K562 (cell line): Measurements from ENCODE around the gene ABCA10. TPM values are rescaled to one million over a fixed set of nuclear protein-coding genes. Genes with fewer than 3 reads are reported as not detected.

Experiments used
- ETV6 ChIP-seq, 3 experiments: fragments of 150-350 bp in 1 of 3; sonication (generic) in 1 of 3; formaldehyde crosslinking in 1 of 3; IDR thresholded peaks; 2 replicates each; pipeline versions ENCODE4 v1.6.1 to v1.8.0; 2014 to 2022; ENCODE audit warnings: borderline replicate concordance in 2 of 3, low read depth in 2 of 3, antibody characterized with exemption in 1 of 3, low read length in 1 of 3, mild to moderate bottlenecking in 1 of 3, missing genetic modification reagents in 1 of 3
- GTF2F1 ChIP-seq: IDR thresholded peaks from 2 replicates; pipeline ENCODE4 v1.6.1; 2011; ENCODE audit warnings: low read depth, low read length, improper control_type of control experiment
- HDAC8 ChIP-seq: fragments of 450-650 bp; IDR thresholded peaks from 2 replicates; pipeline ENCODE4 v1.6.1; 2016; ENCODE audit warnings: mild to moderate bottlenecking, missing genetic modification characterization, moderate library complexity, missing compliant biosample characterization
- HMG20B ChIP-seq: fragments of 250-450 bp; sonication (Bioruptor Pico); IDR thresholded peaks from 2 replicates; pipeline ENCODE4 v1.5.0; 2021; ENCODE audit warnings: mild to moderate bottlenecking
- UBTF ChIP-seq, 2 experiments: IDR thresholded peaks; 2 replicates each; pipeline ENCODE4 v1.6.1; 2012; ENCODE audit warnings: improper control_type of control experiment in 2 of 2, low read depth in 2 of 2, low read length in 2 of 2, borderline replicate concordance in 1 of 2
- polyA plus RNA-seq, 8 experiments: library from polyadenylated mRNA; depleted of rRNA in 4 of 8; stranded (reverse) in 5 of 8; unstranded in 3 of 8; fragments of >200 nt; fragmentation: Nextera tagmentation in 2 of 8; fragmentation: Illumina TruSeq in 1 of 8; extraction: Ambion mirVana in 2 of 8; extraction: Trizol in 1 of 8; gene quantifications; 2 replicates each; pipeline versions ENCODE4 v1.2.1 to v1.2.3, GENCODE V29; 2011 to 2014; ENCODE audit warnings: inconsistent platforms in 1 of 8, missing spikeins in 1 of 8
- total RNA-seq, 7 experiments: library from RNA; depleted of rRNA in 6 of 7; stranded (reverse); fragments of >200 nt in 6 of 7; fragmentation: Illumina TruSeq in 2 of 7; extraction: Trizol in 2 of 7; gene quantifications; 2 replicates each; pipeline versions ENCODE4 v1.2.1 to v1.2.3, GENCODE V29; 2011 to 2021; ENCODE audit warnings: low replicate concordance in 1 of 7
- TF ChIP-seq, protein P1 (sequence below): sonication (generic); formaldehyde crosslinking; IDR thresholded peaks from 2 replicates; pipeline ENCODE4 v1.8.0; 2023; ENCODE audit warnings: mild to moderate bottlenecking, missing genetic modification reagents
- TF ChIP-seq, protein P2 (sequence below): fragments of 250-450 bp; sonication (Bioruptor Pico); IDR thresholded peaks from 2 replicates; pipeline ENCODE4 v1.5.0; 2021
- TF ChIP-seq, protein P3 (sequence below): sonication (generic); formaldehyde crosslinking; IDR thresholded peaks from 2 replicates; pipeline ENCODE4 v1.8.0; 2023; ENCODE audit warnings: missing genetic modification reagents, mild to moderate bottlenecking, borderline replicate concordance
- TF ChIP-seq, protein P4 (sequence below): fragments of 250-450 bp; sonication (Bioruptor Pico); IDR thresholded peaks from 2 replicates; pipeline ENCODE4 v1.8.0; 2022; ENCODE audit warnings: moderate library complexity, mild to moderate bottlenecking, inconsistent platforms

Gene ABCA10
- total and polyA plus RNA-seq, 9 of the 15 experiments (the other 6 are each of a cell fraction or from before 2014, with no cell fraction given), result 0.04 to 0.45 (median 0.15) TPM; not detected in 1

DNA sequence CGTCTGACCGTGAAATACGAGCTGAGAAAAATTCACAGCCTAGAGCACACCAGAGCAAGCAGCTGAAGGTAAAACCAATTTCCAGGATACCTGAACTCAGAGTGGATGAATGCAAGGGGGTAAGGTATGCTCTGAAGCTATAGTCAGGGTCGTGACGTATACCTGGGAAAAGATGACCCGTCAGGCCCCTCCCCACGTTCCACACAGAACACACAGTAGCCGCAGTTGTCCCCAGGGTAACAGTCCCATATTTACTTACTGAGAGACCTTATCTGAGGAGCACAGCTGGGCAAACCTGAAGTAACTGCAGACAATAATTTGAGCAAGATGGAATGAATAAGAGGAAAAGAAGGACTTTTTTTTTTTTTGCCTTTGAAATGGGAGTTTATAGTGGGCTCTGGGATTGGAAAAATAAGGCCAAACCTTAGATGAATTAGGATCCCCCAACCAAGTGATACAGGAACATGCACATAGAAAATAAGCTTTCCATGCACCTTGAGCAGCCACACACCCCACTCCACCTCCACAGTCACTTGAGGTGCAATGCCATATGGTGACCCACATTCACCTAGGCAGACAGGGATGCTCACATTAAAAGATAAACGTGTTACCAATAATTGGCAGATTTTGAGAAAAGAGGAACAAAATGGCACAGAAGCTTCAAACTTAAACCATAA lies 124.9 kb downstream of the ABCA10 start (continued):
- TF ChIP-seq, protein P1, sequence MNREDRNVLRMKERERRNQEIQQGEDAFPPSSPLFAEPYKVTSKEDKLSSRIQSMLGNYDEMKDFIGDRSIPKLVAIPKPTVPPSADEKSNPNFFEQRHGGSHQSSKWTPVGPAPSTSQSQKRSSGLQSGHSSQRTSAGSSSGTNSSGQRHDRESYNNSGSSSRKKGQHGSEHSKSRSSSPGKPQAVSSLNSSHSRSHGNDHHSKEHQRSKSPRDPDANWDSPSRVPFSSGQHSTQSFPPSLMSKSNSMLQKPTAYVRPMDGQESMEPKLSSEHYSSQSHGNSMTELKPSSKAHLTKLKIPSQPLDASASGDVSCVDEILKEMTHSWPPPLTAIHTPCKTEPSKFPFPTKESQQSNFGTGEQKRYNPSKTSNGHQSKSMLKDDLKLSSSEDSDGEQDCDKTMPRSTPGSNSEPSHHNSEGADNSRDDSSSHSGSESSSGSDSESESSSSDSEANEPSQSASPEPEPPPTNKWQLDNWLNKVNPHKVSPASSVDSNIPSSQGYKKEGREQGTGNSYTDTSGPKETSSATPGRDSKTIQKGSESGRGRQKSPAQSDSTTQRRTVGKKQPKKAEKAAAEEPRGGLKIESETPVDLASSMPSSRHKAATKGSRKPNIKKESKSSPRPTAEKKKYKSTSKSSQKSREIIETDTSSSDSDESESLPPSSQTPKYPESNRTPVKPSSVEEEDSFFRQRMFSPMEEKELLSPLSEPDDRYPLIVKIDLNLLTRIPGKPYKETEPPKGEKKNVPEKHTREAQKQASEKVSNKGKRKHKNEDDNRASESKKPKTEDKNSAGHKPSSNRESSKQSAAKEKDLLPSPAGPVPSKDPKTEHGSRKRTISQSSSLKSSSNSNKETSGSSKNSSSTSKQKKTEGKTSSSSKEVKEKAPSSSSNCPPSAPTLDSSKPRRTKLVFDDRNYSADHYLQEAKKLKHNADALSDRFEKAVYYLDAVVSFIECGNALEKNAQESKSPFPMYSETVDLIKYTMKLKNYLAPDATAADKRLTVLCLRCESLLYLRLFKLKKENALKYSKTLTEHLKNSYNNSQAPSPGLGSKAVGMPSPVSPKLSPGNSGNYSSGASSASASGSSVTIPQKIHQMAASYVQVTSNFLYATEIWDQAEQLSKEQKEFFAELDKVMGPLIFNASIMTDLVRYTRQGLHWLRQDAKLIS (CRISPR knock-in tag), result no peak
- TF ChIP-seq HDAC8 (no peak), HMG20B (CRISPR knock-in tag) (no peak), ETV6 (IDR thresholded peaks at IDR 0.05; ENCODE audit: borderline replicate concordance in 1 of 2, low read depth in 2 of 2, low read length in 1 of 2) (no peak), ETV6 (CRISPR knock-in tag; IDR thresholded peaks at IDR 0.05; ENCODE audit: borderline replicate concordance) (no peak), GTF2F1 (no peak), UBTF (IDR thresholded peaks at IDR 0.05; ENCODE audit: borderline replicate concordance in 1 of 2, low read depth in 2 of 2, low read length in 2 of 2) (no peak)
- TF ChIP-seq, protein P2, sequence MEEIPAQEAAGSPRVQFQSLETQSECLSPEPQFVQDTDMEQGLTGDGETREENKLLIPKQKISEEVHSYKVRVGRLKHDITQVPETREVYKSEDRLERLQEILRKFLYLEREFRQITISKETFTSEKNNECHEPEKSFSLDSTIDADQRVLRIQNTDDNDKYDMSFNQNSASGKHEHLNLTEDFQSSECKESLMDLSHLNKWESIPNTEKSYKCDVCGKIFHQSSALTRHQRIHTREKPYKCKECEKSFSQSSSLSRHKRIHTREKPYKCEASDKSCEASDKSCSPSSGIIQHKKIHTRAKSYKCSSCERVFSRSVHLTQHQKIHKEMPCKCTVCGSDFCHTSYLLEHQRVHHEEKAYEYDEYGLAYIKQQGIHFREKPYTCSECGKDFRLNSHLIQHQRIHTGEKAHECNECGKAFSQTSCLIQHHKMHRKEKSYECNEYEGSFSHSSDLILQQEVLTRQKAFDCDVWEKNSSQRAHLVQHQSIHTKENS (CRISPR knock-in tag), result no peak
- TF ChIP-seq, protein P3, sequence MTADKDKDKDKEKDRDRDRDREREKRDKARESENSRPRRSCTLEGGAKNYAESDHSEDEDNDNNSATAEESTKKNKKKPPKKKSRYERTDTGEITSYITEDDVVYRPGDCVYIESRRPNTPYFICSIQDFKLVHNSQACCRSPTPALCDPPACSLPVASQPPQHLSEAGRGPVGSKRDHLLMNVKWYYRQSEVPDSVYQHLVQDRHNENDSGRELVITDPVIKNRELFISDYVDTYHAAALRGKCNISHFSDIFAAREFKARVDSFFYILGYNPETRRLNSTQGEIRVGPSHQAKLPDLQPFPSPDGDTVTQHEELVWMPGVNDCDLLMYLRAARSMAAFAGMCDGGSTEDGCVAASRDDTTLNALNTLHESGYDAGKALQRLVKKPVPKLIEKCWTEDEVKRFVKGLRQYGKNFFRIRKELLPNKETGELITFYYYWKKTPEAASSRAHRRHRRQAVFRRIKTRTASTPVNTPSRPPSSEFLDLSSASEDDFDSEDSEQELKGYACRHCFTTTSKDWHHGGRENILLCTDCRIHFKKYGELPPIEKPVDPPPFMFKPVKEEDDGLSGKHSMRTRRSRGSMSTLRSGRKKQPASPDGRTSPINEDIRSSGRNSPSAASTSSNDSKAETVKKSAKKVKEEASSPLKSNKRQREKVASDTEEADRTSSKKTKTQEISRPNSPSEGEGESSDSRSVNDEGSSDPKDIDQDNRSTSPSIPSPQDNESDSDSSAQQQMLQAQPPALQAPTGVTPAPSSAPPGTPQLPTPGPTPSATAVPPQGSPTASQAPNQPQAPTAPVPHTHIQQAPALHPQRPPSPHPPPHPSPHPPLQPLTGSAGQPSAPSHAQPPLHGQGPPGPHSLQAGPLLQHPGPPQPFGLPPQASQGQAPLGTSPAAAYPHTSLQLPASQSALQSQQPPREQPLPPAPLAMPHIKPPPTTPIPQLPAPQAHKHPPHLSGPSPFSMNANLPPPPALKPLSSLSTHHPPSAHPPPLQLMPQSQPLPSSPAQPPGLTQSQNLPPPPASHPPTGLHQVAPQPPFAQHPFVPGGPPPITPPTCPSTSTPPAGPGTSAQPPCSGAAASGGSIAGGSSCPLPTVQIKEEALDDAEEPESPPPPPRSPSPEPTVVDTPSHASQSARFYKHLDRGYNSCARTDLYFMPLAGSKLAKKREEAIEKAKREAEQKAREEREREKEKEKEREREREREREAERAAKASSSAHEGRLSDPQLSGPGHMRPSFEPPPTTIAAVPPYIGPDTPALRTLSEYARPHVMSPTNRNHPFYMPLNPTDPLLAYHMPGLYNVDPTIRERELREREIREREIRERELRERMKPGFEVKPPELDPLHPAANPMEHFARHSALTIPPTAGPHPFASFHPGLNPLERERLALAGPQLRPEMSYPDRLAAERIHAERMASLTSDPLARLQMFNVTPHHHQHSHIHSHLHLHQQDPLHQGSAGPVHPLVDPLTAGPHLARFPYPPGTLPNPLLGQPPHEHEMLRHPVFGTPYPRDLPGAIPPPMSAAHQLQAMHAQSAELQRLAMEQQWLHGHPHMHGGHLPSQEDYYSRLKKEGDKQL, result no peak
- TF ChIP-seq, protein P4, sequence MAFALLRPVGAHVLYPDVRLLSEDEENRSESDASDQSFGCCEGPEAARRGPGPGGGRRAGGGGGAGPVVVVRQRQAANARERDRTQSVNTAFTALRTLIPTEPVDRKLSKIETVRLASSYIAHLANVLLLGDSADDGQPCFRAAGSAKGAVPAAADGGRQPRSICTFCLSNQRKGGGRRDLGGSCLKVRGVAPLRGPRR (CRISPR knock-in tag), result no peak
